HL-60 (cell line): ENCODE measurements around the gene DOCK9.

Source experiments
- DNase-seq, 2 experiments: peaks; one replicate each; pipeline ENCODE4 v3.0.0-alpha.2; 2010 to 2020; ENCODE audit warnings: low read depth in 1 of 2, low spot score in 1 of 2
- H3K27ac ChIP-seq: fragments of 250-450 bp; sonication (Bioruptor Pico); replicated peaks from 2 replicates; pipeline ENCODE4 v1.5.1; 2020; ENCODE audit warnings: mild to moderate bottlenecking, moderate library complexity
- H3K27me3 ChIP-seq: fragments of 250-450 bp; sonication (Bioruptor Pico); 2 replicates; pipeline ENCODE4 v1.5.1; 2021; ENCODE audit warnings: mild to moderate bottlenecking, moderate library complexity; ENCODE audit not compliant: insufficient read depth, poor library complexity, severe bottlenecking
- H3K4me3 ChIP-seq: replicated peaks from 2 replicates; pipeline ENCODE4 v1.5.1; 2011; ENCODE audit warnings: mild to moderate bottlenecking, control low read depth, low read length; ENCODE audit not compliant: insufficient read depth
- CTCF ChIP-seq: IDR thresholded peaks from one replicate; pipeline ENCODE4 v1.5.1; 2011; ENCODE audit warnings: low read length, control low read depth, inconsistent platforms; ENCODE audit not compliant: insufficient read depth
- GABPA ChIP-seq: IDR thresholded peaks from 2 replicates; pipeline ENCODE4 v1.6.1; 2012; ENCODE audit warnings: low read depth
- POLR2AphosphoS5 ChIP-seq: IDR thresholded peaks from 2 replicates; pipeline ENCODE4 v1.6.1; 2012; ENCODE audit warnings: low read depth
- REST ChIP-seq: IDR thresholded peaks from 2 replicates; pipeline ENCODE4 v1.6.1; 2012; ENCODE audit warnings: low read depth; ENCODE audit not compliant: insufficient replicate concordance
- SPI1 ChIP-seq: IDR thresholded peaks from 2 replicates; pipeline ENCODE4 v1.6.1; 2012; ENCODE audit warnings: low read depth, mild to moderate bottlenecking, borderline replicate concordance

The DOCK9 gene

GRCh38 chr13:98881390-98881789, 96.5 kb downstream of the DOCK9 start:
- no peak for TF ChIP-seq POLR2AphosphoS5
- no peak for TF ChIP-seq GABPA
- no peak for TF ChIP-seq REST
- no peak for TF ChIP-seq CTCF
- TF ChIP-seq SPI1: no peak
- DNase-seq: no peak
- Histone ChIP-seq H3K27ac (no peak overlapping the region), H3K27me3 (no peaks in the 10 kb centered on the region), H3K4me3 (no peak overlapping the region)

GRCh38 chr13:98880677-98881076, 97.2 kb downstream of the DOCK9 start:
- DNase-seq: no peak
- Histone ChIP-seq H3K27ac (no peak overlapping the region), H3K27me3 (no peaks in the 10 kb centered on the region), H3K4me3 (no peak overlapping the region)
- TF ChIP-seq POLR2AphosphoS5 (no peak), REST (no peak), CTCF (no peak), GABPA (no peak), SPI1 (no peak)

- no peak for DNase-seq
- H3K4me3 ChIP-seq: no peak overlapping the region
- H3K27ac ChIP-seq: no peak overlapping the region
- no peak for TF ChIP-seq SPI1
- TF ChIP-seq GABPA: no peak
- no peak for TF ChIP-seq REST
- TF ChIP-seq POLR2AphosphoS5: no peak
- no peaks in the 10 kb centered on the region for H3K27me3 ChIP-seq
Measured at GRCh38 chr13:98879957-98880356, 97.9 kb downstream of the DOCK9 start.

- DNase-seq: no peak
- Histone ChIP-seq H3K27ac (no peak overlapping the region), H3K27me3 (no peaks in the 10 kb centered on the region), H3K4me3 (no peak overlapping the region)
- no peak for TF ChIP-seq GABPA
- TF ChIP-seq REST: no peak
- TF ChIP-seq POLR2AphosphoS5: no peak
- no peak for TF ChIP-seq CTCF
- no peak for TF ChIP-seq SPI1
Measured at GRCh38 chr13:98879127-98879520, 98.7 kb downstream of the DOCK9 start.
